Measurements from ENCODE around the gene ACOX3. TPM values are rescaled to one million over a fixed set of nuclear protein-coding genes. Genes with fewer than 3 reads are reported as not detected.
A peak's percentile ranks its signal among the peaks of the same experiment; 100 is the strongest.

The ACOX3 gene
- total and polyA plus RNA-seq, 10 of the 15 experiments (the other 5 are each of a cell fraction or from before 2014, with no cell fraction given), result 2.0 to 24.5 (median 14.0) TPM

DNA sequence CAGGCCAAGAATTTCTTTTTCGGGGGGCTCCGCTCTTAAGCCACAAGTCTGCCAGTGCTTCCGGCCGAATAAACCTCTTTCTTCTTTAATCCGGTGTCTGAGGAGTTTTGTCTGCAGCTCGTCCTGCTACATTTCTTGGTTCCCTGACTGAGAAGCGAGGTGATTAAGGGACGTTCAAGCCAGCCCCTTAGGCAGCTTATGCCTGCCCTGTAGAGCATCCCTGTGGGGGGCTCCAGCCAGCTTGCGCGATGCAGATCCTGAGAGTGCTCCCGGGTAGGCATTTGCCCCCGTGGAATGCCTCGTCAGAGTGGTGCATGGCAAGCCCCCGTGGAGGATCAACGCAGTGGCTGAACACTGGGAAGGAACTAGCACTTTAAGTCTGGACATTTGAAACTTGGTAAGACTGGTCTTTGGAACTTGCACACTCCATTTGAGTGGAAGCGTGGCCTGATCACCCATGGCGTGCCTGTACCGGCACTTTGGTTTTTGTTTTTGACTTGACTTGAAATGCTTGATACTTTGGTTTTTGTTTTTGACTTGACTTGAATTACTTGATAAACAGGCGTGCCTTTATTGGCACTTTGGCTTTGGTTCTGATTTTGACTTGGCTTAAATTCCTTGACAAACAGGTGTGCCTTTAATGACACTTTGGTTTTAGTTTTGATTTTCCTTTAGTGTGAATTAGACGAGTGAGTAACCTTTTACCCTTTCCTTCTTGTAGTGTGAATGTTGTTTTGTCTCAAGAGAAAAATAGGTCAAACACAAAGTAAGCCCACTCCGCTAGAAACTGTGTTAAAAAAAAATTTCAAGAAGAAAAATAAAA lies 6.1 kb downstream of the ACOX3 start:
- CTCF ChIA-PET, result interaction anchor here (1.1 kb wide), 1 partner anchor 36 kb away, joined by 3 read pairs; no protein-coding TSS in a partner anchor
- ATAC-seq, result no peak
- Histone ChIP-seq H3K9ac (ENCODE audit: control insufficient read depth, insufficient read depth, low read length) (peak overlapping the region; percentile 78; the same call in 1 of the 2 replicates), H2AFZ (ENCODE audit: control insufficient read depth, low read depth, low read length) (no peak overlapping the region), H3K36me3 (ENCODE audit: control insufficient read depth in 2 of 2, insufficient read depth in 2 of 2, low read length in 1 of 2) (no peaks in the 10 kb centered on the region; a peak in 1 of 4 replicates), H3K27me3 (replicated peaks in 1 of 2; ENCODE audit: control insufficient read depth in 2 of 2, insufficient read depth in 2 of 2, low read length in 1 of 2) (no peaks in the 10 kb centered on the region), H3K4me3 (peak overlapping the region; percentile 85), H3K27ac (ENCODE audit: control insufficient read depth, insufficient read depth) (peak overlapping the region; percentile 91; the same call in 1 of the 2 replicates), H4K20me1 (ENCODE audit: control insufficient read depth, insufficient read depth) (no peaks in the 10 kb centered on the region), H3K79me2 (ENCODE audit: control insufficient read depth, insufficient read depth, low read length) (peaks cover 23% of the 10 kb centered on the region), H3K4me2 (ENCODE audit: control insufficient read depth, insufficient read depth) (peak overlapping the region; percentile 78), H3K4me1 (ENCODE audit: control insufficient read depth, insufficient read depth, low read length) (peaks cover 8% of the 10 kb centered on the region), H3K9me3 (replicated peaks; ENCODE audit: control insufficient read depth, insufficient read depth, low read length) (peaks cover 1% of the 10 kb centered on the region; the same call in 1 of the 3 replicates)
- WGBS (ENCODE audit: insufficient coverage, insufficient replicate concordance, low lambda C conversion rate, missing lambda C conversion rate), result 71% methylated on average over 21 of the region's 21 CpGs
- TF ChIP-seq SREBF2 (IDR thresholded peaks at IDR 0.05; ENCODE audit: low read length) (no peak), ZNF217 (IDR thresholded peaks at IDR 0.05) (no peak), NFIC (IDR thresholded peaks at IDR 0.05; ENCODE audit: low read depth, low read length) (no peak), SMC3 (IDR thresholded peaks at IDR 0.05; ENCODE audit: borderline replicate concordance, low read length) (no peak)
- TF ChIP-seq, protein P1, sequence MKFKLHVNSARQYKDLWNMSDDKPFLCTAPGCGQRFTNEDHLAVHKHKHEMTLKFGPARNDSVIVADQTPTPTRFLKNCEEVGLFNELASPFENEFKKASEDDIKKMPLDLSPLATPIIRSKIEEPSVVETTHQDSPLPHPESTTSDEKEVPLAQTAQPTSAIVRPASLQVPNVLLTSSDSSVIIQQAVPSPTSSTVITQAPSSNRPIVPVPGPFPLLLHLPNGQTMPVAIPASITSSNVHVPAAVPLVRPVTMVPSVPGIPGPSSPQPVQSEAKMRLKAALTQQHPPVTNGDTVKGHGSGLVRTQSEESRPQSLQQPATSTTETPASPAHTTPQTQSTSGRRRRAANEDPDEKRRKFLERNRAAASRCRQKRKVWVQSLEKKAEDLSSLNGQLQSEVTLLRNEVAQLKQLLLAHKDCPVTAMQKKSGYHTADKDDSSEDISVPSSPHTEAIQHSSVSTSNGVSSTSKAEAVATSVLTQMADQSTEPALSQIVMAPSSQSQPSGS (IDR thresholded peaks at IDR 0.05; ENCODE audit: low read length), result no peak
- FAIRE-seq, result no peak
- RAD21 ChIA-PET (ENCODE audit: unreplicated experiment), result interaction anchor here (0.7 to 1.5 kb wide), 2 partner anchors 43 to 176 kb away, joined by 3 to 4 read pairs; no protein-coding TSS in a partner anchor
- DNase-seq (ENCODE audit: low read depth, low spot score), result no peak
- in situ Hi-C loops (cut with MboI), result no loop called here
- TSS peak; percentile 39 for BruUV-seq (replicated peaks)
- SMC1A ChIA-PET (ENCODE audit: uncharacterized antibody, unreplicated experiment), result interaction anchor here (1.5 kb wide), 1 partner anchor 15 kb away, joined by 4 read pairs; no protein-coding TSS in a partner anchor
- POLR2A ChIA-PET, result no interaction called here
- intact Hi-C loops (cut with micrococcal nuclease; ENCODE audit: unreplicated experiment), result no loop called here
